Panc1 (cell line): ENCODE results near the gene PDPK1. TPM values are rescaled to one million over a fixed set of nuclear protein-coding genes. Genes with fewer than 3 reads are reported as not detected.
A peak's percentile ranks its signal among the peaks of the same experiment; 100 is the strongest.
"Not testable (repeated sequence)": the region's sequence is repeated elsewhere in the genome, so short reads cannot be mapped to it uniquely, and the experiment has no call there.

ENCODE experiments used
- ATAC-seq: fragments of 200-7000 bp; cut with Tn5 transposase; 2 replicates; pipeline ENCODE4 v1.9.1; 2020; ENCODE audit warnings: mild to moderate bottlenecking, moderate library complexity
- BruUV-seq: library from RNA; stranded (reverse); fragments of 400-500 nt; replicated peaks from 2 replicates; lab custom pipeline; 2021; lab: Mats Ljungman, UMichigan
- CTCF ChIA-PET: fragments of 300-600 bp; sonication (Branson Sonifier 250); formaldehyde crosslinking; loops from one replicate; lab custom pipeline; 2022; ENCODE audit warnings: antibody characterized with exemption; lab: Charles Lee
- POLR2A ChIA-PET: fragments of 300-600 bp; sonication (Branson Sonifier 250); formaldehyde crosslinking; loops from one replicate; lab custom pipeline; 2022; ENCODE audit warnings: antibody characterized with exemption; lab: Charles Lee
- DNase-seq: peaks from one replicate; pipeline ENCODE4 v3.0.0-alpha.2; 2010; ENCODE audit warnings: low read depth, low spot score
- H3K27ac ChIP-seq: 2 replicates; pipeline ENCODE4 v1.5.1; 2011; ENCODE audit warnings: mild to moderate bottlenecking, low read length, inconsistent platforms
- H3K27me3 ChIP-seq: fragments of 200-500 bp; sonication (Bioruptor generic); 2 replicates; pipeline ENCODE4 v1.6.0; 2014; ENCODE audit warnings: low read length, inconsistent platforms; ENCODE audit not compliant: control insufficient read depth, insufficient read depth
- H3K36me3 ChIP-seq: fragments of 200-500 bp; sonication (Bioruptor generic); 2 replicates; pipeline ENCODE4 v1.5.1; 2014; ENCODE audit warnings: inconsistent platforms, mild to moderate bottlenecking, low read length, moderate library complexity; ENCODE audit not compliant: control insufficient read depth, insufficient read depth
- H3K4me1 ChIP-seq: 2 replicates; pipeline ENCODE4 v1.5.1; 2011; ENCODE audit warnings: inconsistent platforms, mild to moderate bottlenecking, low read length, moderate library complexity; ENCODE audit not compliant: control insufficient read depth, insufficient read depth
- H3K4me3 ChIP-seq, 2 experiments: 2 replicates each; pipeline ENCODE4 v1.5.1; 2011 to 2012; ENCODE audit warnings: low read depth in 2 of 2, low read length in 2 of 2, mild to moderate bottlenecking in 2 of 2, inconsistent platforms in 1 of 2, moderate library complexity in 1 of 2
- H3K9me3 ChIP-seq: fragments of 200-500 bp; sonication (Bioruptor generic); 2 replicates; pipeline ENCODE4 v1.5.1; 2014; ENCODE audit warnings: low read depth, mild to moderate bottlenecking, inconsistent platforms, low read length, moderate library complexity; ENCODE audit not compliant: control insufficient read depth, insufficient read depth
- POLR2AphosphoS5 ChIP-seq: IDR thresholded peaks from 2 replicates; pipeline ENCODE4 v1.6.1; 2012; ENCODE audit warnings: mild to moderate bottlenecking, low read depth, low read length, moderate library complexity
- REST ChIP-seq, 2 experiments: IDR thresholded peaks; 2 replicates each; pipeline ENCODE4 v1.6.1; 2011 to 2012; ENCODE audit warnings: low read depth in 2 of 2, control low read depth in 1 of 2, low read length in 1 of 2, mild to moderate bottlenecking in 1 of 2, moderate library complexity in 1 of 2; ENCODE audit not compliant: insufficient read depth in 1 of 2
- SIN3A ChIP-seq: IDR thresholded peaks from 2 replicates; pipeline ENCODE4 v1.6.1; 2012; ENCODE audit warnings: low read depth, mild to moderate bottlenecking, low read length, moderate library complexity, borderline replicate concordance; ENCODE audit not compliant: insufficient read depth
- TCF7L2 ChIP-seq: IDR thresholded peaks from 2 replicates; pipeline ENCODE4 v1.6.1; 2011; ENCODE audit warnings: mild to moderate bottlenecking, low read depth, low read length, inconsistent platforms
- in situ Hi-C: cut with HindIII; loops from 2 replicates; pipeline ENCODE4 v1.10.0; 2016; ENCODE audit warnings: low sequenced_read_pairs, low pct_unique_long_range_greater_than_20kb
- intact Hi-C: fragments of 100-400 bp; cut with micrococcal nuclease; formaldehyde crosslinking; loops from one replicate; pipeline ENCODE4 v1.10.0; 2022; ENCODE audit not compliant: unreplicated experiment
- total RNA-seq: library from RNA; stranded (reverse); gene quantifications from one replicate; pipeline ENCODE4 v1.2.1, GENCODE V29; 2021; ENCODE audit not compliant: unreplicated experiment
- TF ChIP-seq, protein P1 (sequence below): fragments of 450-650 bp; IDR thresholded peaks from 2 replicates; pipeline ENCODE4 v1.5.1; 2017; ENCODE audit warnings: mild to moderate bottlenecking

The PDPK1 gene
- total RNA-seq, 1 experiment from 2014 or later = 43.2 TPM

- H3K36me3 ChIP-seq = 0 out of 2 replicates have a peak, but pooled peaks cover 3% of the 10 kb centered on the region
- BruUV-seq = no TSS peak
- no peaks in the 10 kb centered on the region for H3K27me3 ChIP-seq
- H3K4me1 ChIP-seq = no peaks in the 10 kb centered on the region
- no peaks in the 10 kb centered on the region for H3K9me3 ChIP-seq
- ChIA-PET POLR2A (no interaction called here), CTCF (no interaction called here)
- TF ChIP-seq TCF7L2 (no peak), REST (IDR thresholded peaks at IDR 0.05; ENCODE audit: insufficient read depth in 1 of 2, low read depth in 2 of 2, low read length in 1 of 2) (no peak), POLR2AphosphoS5 (no peak), SIN3A (no peak)
- TF ChIP-seq, protein P1, sequence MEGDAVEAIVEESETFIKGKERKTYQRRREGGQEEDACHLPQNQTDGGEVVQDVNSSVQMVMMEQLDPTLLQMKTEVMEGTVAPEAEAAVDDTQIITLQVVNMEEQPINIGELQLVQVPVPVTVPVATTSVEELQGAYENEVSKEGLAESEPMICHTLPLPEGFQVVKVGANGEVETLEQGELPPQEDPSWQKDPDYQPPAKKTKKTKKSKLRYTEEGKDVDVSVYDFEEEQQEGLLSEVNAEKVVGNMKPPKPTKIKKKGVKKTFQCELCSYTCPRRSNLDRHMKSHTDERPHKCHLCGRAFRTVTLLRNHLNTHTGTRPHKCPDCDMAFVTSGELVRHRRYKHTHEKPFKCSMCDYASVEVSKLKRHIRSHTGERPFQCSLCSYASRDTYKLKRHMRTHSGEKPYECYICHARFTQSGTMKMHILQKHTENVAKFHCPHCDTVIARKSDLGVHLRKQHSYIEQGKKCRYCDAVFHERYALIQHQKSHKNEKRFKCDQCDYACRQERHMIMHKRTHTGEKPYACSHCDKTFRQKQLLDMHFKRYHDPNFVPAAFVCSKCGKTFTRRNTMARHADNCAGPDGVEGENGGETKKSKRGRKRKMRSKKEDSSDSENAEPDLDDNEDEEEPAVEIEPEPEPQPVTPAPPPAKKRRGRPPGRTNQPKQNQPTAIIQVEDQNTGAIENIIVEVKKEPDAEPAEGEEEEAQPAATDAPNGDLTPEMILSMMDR = no peak
- intact Hi-C loops = no loop called here
- no peak overlapping the region for H3K4me3 ChIP-seq
- no peak overlapping the region for H3K27ac ChIP-seq
- ATAC-seq (0 out of 2 replicates have a peak, but pooled peaks have one; percentile 19), DNase-seq (no peak)
- in situ Hi-C loops = no loop called here
Observed at GRCh38 chr16:2614761-2615191, 77.0 kb downstream of the PDPK1 start.

DNA sequence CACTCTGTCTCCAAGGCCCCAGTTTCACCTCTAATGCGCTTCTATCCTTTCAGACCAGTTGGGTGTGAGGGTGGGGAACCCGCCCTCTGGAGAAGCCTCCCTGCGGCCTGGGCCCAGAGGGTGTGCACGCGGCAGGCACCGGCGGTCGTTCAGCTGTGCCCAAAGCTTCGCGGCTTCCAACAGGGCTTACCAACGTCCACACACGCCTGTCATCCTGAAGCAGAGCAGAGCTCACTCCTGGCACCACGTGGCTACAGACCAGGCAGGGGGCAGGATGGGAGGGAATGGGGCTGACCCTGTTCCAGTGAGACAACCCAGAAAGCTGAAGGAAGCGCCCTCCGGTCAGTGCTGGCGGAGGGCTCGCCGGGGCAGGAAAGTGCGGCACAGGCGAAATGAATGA is 81.1 kb downstream of the PDPK1 start:
- H3K36me3 ChIP-seq, H3K27ac ChIP-seq, POLR2A ChIA-PET, H3K4me1 ChIP-seq, in situ Hi-C loops, CTCF ChIA-PET, H3K27me3 ChIP-seq, H3K4me3 ChIP-seq, intact Hi-C loops, H3K9me3 ChIP-seq, ATAC-seq, DNase-seq: not testable (repeated sequence)
- BruUV-seq = TSS peak; percentile 74

GRCh38 chr16:2619628-2620027 is 81.8 kb downstream of the PDPK1 start:
- CTCF ChIA-PET, H3K4me3 ChIP-seq, H3K36me3 ChIP-seq, H3K4me1 ChIP-seq, H3K27me3 ChIP-seq, H3K9me3 ChIP-seq, in situ Hi-C loops, BruUV-seq, ATAC-seq, H3K27ac ChIP-seq, POLR2A ChIA-PET, intact Hi-C loops, DNase-seq: not testable (repeated sequence)

- BruUV-seq, intact Hi-C loops, in situ Hi-C loops, DNase-seq, H3K36me3 ChIP-seq, H3K4me1 ChIP-seq, H3K27ac ChIP-seq, CTCF ChIA-PET, H3K4me3 ChIP-seq, H3K27me3 ChIP-seq, ATAC-seq, H3K9me3 ChIP-seq, POLR2A ChIA-PET: not testable (repeated sequence)
Observed at GRCh38 chr16:2620870-2621269, 83.0 kb downstream of the PDPK1 start.

DNA sequence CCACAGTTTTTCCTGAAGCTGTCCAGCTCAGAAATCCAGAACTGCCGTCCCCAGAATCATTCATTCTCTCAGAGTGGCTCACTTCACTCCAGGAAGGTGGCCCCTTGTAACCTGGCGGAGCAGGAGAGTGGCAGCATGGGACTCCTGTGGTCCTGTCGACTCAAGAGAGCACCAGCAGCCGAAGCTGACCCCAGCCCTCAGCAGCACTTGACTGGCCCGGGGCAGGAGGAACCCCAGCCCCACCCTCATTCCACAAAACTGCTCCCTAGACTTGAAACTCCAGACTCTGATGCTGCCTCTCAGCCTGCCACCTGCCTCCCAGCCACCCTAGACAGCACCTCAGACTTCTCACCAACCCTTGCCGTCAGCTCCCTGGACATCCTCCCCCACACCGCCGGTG is 83.6 kb downstream of the PDPK1 start:
- H3K4me1 ChIP-seq, intact Hi-C loops, H3K36me3 ChIP-seq, H3K4me3 ChIP-seq, BruUV-seq, CTCF ChIA-PET, H3K27me3 ChIP-seq, H3K9me3 ChIP-seq, in situ Hi-C loops, H3K27ac ChIP-seq, POLR2A ChIA-PET, ATAC-seq, DNase-seq: not testable (repeated sequence)
